Measurements from ENCODE around the gene HECW1.

DNA sequence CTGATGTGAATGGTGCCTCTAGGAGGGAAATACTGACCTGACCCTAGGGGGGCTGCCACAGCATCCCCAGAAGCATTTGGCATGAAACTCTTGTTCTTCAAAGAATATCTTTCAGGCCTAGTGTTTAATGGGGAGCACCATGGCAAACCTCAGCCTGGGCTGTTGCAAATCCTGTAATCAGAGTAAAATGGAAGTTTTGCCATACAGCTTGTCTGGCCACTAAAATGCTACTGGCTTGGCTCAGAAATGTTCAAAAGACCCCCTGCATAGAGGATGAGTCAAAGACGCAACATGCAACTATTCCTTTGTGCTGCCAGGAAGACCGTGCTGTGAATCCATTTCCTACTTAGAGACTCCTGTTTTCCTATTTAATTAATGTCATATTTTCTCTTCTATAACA lies 26.7 kb downstream of the HECW1 start:
- TF ChIP-seq MAX (IDR thresholded peaks at IDR 0.05) (no peak), SP4 (CRISPR knock-in tag; IDR thresholded peaks at IDR 0.05) (no peak), EZH2 (conservative IDR thresholded peaks at IDR 0.05; ENCODE audit: low read depth, low read length) (no peak), ZNF431 (CRISPR knock-in tag; IDR thresholded peaks at IDR 0.05; ENCODE audit: borderline replicate concordance, low read depth) (no peak), HDAC2 (CRISPR knock-in tag; IDR thresholded peaks at IDR 0.05) (no peak), POLR2A (IDR thresholded peaks at IDR 0.05; ENCODE audit: insufficient read depth in 1 of 2, low read depth in 2 of 2, low read length in 2 of 2) (no peak), CTCF (CRISPR knock-in tag; IDR thresholded peaks at IDR 0.05) (no peak)
- TF ChIP-seq, protein P1, sequence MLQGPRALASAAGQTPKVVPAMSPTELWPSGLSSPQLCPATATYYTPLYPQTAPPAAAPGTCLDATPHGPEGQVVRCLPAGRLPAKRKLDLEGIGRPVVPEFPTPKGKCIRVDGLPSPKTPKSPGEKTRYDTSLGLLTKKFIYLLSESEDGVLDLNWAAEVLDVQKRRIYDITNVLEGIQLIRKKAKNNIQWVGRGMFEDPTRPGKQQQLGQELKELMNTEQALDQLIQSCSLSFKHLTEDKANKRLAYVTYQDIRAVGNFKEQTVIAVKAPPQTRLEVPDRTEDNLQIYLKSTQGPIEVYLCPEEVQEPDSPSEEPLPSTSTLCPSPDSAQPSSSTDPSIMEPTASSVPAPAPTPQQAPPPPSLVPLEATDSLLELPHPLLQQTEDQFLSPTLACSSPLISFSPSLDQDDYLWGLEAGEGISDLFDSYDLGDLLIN (CRISPR knock-in tag; IDR thresholded peaks at IDR 0.05; ENCODE audit: borderline replicate concordance) = no peak
- TF ChIP-seq, protein P2, sequence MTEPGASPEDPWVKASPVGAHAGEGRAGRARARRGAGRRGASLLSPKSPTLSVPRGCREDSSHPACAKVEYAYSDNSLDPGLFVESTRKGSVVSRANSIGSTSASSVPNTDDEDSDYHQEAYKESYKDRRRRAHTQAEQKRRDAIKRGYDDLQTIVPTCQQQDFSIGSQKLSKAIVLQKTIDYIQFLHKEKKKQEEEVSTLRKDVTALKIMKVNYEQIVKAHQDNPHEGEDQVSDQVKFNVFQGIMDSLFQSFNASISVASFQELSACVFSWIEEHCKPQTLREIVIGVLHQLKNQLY (CRISPR knock-in tag; IDR thresholded peaks at IDR 0.05) = no peak

Data from HepG2 (cell line).